Ishikawa (cell line): ENCODE results near the gene GRIN1.

Source experiments
- CEBPB ChIP-seq: IDR thresholded peaks from 2 replicates; pipeline ENCODE4 v1.6.1; 2012
- CREB1 ChIP-seq: IDR thresholded peaks from 2 replicates; pipeline ENCODE4 v1.6.1; 2012; ENCODE audit warnings: low read depth
- EGR1 ChIP-seq: IDR thresholded peaks from 2 replicates; pipeline ENCODE4 v1.6.1; 2012
- EP300 ChIP-seq: IDR thresholded peaks from 2 replicates; pipeline ENCODE4 v1.6.1; 2012; ENCODE audit warnings: borderline replicate concordance
- FOXM1 ChIP-seq: IDR thresholded peaks from 2 replicates; pipeline ENCODE4 v1.6.1; 2012; ENCODE audit warnings: low read depth, borderline replicate concordance
- MAX ChIP-seq: IDR thresholded peaks from 2 replicates; pipeline ENCODE4 v1.6.1; 2012
- NFIC ChIP-seq: IDR thresholded peaks from 2 replicates; pipeline ENCODE4 v1.6.1; 2012
- RAD21 ChIP-seq: IDR thresholded peaks from 2 replicates; pipeline ENCODE4 v1.6.1; 2012; ENCODE audit warnings: low read depth
- REST ChIP-seq: IDR thresholded peaks from 2 replicates; pipeline ENCODE4 v1.6.1; 2012; ENCODE audit warnings: low read depth, mild to moderate bottlenecking
- TAF1 ChIP-seq: IDR thresholded peaks from 2 replicates; pipeline ENCODE4 v1.6.1; 2012; ENCODE audit warnings: low read depth, mild to moderate bottlenecking
- TEAD4 ChIP-seq: IDR thresholded peaks from 2 replicates; pipeline ENCODE4 v1.6.1; 2012
- USF1 ChIP-seq: IDR thresholded peaks from 2 replicates; pipeline ENCODE4 v1.6.1; 2012
- YY1 ChIP-seq: IDR thresholded peaks from 2 replicates; pipeline ENCODE4 v1.6.1; 2012; ENCODE audit warnings: low read depth

GRCh38 chr9:137112564-137113384 lies 26.2 kb upstream of the GRIN1 start:
- TF ChIP-seq EP300 (no peak), CREB1 (no peak), NFIC (no peak), YY1 (no peak), FOXM1 (no peak), USF1 (no peak), EGR1 (no peak), CEBPB (no peak), TAF1 (no peak), RAD21 (no peak), MAX (no peak), REST (no peak), TEAD4 (no peak)
